NCI-H2081 (cell line): Measurements from ENCODE around the gene GKAP1.
"Not testable (repeated sequence)": the region's sequence is repeated elsewhere in the genome, so short reads cannot be mapped to it uniquely, and the experiment has no call there.

Experiments
- DNase-seq, 2 experiments: peaks; one replicate each; lab custom pipeline; 2025; lab: John Stamatoyannopoulos, UW

The GKAP1 gene

DNA sequence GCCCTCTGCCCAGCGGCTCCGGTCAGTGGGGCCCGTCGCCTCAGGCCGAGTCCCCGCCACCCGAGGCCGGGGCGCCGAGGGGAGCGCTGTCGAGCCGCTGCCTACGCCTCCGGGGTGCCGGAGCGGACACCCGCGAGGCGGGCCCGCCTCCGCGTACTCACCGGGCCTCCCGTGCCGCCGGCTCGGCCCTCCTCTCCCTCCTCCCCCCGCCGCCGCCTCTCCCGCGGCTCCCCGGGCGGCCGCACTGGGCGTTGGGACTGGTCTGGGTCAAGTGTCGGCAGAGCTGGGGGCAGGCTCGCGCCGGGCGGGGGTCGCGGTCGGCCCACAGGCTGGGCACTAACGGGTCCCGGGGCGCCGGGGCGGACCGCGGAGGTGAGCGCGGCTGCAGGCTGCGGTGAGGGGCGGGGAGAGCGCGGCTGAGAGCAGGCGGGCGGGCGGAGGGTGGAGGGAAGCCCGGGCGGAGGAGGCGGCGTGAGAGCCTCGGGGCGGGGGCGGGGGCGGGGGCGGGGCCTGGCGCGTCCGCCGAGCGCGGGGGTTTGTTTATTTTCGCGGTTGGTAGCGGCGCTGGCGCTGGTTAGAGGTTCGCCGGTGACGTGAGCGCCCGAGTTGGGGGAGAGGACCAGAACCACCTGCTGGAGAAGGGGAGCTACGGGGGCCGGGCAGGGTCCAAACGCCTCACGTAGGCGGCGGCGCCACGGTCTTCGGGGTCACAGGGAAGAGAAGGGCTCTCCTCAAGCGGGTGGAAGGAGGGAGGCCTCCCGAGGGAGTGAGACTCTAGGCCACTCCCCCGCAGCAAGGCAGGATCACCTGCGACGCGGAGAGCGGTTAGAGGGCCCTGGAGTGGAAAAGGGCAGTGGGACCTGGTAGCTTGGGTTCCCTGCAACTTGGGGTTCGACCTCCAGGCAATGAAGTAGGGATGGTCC lies at the start of gene GKAP1:
Gene GKAP1 (minus strand): TSS at position 414 of the 923 bp plus-strand sequence. CDS start 11,252 bp downstream, outside the sequence.
- DNase-seq = peak; percentile 71 to 74

DNA sequence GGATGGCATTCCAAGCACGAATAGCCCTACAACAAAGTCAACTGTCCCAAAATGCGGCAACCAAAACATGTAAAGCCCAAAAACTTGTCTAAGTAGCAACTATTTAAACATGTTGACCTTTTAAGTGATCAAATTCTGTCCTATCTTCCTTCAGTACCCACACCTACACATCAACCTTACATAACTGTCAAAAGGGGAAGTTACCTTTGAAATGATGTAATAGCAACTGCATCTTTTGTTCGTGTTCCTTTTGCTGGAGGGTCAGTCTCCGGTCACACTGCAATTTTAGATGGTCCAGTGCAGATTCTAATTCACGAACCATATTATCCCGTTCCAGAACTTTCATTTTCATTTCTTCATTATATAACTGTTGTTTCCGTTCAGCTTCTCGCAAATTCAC lies 32.3 kb upstream of the GKAP1 start:
- not testable (repeated sequence) for DNase-seq

DNA sequence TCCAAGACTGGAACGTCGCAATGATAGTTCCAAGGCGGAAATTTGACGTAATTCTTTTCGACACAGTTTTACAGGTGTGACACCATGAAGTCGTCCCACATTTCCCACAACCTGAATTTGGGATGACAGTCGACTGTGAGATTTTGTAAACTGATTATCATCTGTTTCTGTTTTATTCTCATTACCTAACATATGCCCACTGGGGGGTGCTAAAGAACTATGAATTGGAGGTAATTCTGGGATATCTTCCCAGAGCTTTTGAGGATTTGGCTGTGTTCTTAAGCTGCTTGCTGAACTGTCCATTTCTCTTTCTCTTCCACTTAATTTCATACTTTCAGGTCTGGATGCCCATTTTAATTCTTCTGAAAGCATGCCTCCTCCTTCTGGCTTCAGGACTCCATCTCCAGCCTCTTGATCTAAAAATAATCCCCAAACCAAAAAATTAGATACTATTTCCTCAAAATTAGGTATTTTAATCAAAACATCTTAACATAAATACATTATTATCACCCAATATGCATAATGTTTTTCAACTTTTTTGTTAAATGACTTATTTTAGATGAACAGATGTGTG lies 19.6 kb upstream of the GKAP1 start:
- DNase-seq = not testable (repeated sequence)

DNA sequence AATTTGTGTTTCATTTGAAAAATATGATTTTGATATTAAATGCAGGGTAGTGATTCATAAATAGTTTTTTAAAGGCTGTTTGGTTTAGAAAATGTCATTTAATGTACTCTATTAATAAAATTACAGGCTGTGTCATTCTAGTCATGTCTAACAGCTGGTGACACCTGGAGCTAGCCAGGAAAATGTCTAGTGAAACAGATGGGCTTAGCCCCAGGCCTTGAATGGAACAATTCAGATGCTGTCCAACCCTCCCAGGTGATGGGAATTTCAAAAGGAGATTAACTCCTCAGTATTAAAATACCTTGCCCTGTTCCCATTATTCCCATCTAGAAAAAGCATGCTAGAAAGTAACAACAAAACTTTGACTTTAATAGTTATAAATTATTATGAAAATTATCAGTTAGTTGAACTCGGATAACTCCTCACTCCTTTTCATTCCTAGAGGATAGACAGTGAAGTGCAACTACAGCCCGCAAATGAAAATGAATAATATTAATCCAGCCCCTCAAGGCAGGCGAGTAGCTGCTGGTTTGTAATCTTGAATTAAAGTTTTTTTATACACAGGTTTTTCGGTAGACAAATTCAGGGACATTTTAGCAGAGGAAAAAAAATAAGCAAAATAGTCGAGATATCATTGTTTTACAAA lies 13.0 kb upstream of the GKAP1 start:
- DNase-seq = peak; percentile 6 to 37

DNA sequence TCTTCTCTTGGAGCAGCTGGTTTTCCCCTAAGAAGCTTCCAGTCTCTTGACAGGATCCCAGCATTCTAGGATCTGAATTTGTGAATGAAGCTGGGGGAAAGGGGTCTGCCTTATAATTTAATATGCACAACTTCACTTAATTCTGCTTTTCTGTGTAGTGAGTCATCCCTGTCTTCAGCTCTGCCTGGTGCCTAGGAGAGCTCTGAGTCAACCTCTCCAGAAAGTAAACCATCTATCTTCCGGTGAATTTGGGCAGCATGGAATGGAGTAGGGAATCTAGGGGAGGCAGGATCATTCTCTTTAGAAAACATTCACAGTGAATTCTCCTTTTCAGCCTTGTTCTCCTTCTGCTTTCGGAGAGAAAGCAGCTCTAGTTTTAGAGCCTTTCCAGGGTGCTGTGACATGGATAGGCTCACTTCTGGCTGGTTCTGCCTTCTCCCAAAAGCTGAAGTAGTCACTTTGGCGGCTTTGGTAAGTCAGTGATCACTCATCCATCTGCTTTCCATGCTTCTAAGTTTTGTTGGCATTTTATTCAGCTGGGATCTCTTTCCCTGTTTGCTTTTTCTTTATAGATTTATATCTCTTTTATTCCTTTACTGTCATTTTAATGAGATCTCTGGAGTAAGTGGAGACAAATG lies 7.5 kb upstream of the GKAP1 start:
- not testable (repeated sequence) for DNase-seq

DNA sequence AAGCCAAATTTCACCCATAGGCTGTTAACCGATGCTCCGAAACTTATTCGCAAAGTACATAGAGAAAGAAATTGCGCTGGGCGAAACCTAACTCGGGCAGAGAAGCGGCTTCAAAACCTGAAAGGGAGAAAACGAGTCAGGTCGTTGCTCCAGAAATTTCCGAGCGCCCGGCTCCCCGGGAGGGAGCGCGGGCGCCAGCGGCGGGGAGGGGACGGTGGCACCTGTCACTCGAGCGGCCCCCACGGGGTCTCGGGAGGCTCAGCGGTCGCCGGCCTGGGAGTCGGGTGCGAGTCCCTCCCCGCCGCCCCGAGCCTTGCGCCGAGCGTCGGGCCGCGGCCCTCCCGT lies 586 bp downstream of the GKAP1 start:
- peak; percentile 15 to 35 for DNase-seq

DNA sequence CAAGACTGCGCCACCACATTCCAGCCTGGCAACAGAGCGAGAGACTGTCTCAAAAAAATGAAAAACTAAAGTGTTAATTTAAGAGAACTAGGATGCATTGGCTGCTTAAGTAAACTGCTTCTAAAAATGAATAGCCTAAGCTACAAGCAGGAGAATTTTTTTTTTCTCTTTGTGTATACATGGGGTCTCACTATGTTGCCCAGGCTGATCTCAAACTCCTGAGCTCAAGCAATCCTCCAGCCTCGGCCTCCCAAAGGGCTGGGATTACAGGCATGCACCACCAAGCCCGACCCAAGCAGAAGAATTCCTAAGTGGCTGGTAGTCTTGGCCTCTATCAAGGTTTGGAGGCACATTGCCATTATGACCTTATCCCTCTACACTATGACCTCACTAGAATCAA lies 2.4 kb downstream of the GKAP1 start:
- not testable (repeated sequence) for DNase-seq

DNA sequence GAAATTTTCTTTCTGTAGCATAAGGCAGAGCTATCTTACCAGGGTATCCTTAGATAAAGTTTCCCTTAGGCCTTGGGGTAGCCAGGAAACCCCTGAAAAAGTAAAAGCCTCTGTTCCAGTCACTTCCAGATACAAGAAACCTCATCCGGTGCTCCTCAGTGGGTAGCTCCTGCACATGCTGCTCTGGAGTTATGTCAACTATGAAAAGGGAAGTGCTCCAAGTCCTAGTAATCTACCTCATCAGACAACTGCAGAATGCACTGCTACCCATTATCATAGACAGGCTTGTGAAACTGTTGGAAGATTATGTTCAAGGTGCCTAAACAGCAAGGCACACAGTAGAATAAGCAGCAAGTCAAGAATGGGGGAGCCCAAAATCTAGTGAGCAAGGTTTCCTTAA lies 8.4 kb downstream of the GKAP1 start:
- DNase-seq = not testable (repeated sequence)

DNA sequence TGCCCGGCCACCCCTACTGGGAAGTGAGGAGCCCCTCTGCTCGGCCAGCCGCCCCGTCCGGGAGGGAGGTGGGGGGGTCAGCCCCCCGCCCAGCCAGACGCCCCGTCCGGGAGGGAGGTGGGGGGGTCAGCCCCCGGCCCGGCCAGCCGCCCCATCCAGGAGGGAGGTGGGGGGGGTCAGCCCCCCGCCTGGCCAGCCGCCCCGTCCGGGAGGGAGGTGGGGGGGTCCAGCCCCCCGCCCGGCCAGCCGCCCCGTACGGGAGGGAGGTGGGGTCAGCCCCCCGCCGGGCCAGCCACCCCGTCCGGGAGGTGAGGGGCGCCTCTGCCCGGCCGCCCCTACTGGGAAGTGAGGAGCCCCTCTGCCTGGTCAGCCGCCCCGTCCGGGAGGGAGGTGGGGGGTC lies 13.1 kb downstream of the GKAP1 start:
- not testable (repeated sequence) for DNase-seq

DNA sequence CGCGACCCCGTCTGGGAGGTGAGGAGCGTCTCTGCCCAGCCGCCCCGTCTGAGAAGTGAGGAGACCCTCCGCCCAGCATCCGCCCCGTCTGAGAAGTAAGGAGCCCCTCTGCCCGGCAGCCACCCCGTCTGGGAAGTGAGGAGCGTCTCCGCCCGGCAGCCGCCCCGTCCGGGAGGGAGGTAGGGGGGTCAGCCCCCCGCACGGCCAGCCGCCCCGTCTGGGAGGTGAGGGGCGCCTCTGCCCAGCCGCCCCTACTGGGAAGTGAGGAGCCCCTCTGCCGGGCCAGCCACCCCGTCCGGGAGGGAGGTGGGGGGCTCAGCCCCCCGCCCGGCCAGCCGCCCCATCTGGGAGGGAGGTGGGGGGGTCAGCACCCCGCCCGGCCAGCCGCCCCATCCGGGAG lies 13.6 kb downstream of the GKAP1 start:
- not testable (repeated sequence) for DNase-seq

DNA sequence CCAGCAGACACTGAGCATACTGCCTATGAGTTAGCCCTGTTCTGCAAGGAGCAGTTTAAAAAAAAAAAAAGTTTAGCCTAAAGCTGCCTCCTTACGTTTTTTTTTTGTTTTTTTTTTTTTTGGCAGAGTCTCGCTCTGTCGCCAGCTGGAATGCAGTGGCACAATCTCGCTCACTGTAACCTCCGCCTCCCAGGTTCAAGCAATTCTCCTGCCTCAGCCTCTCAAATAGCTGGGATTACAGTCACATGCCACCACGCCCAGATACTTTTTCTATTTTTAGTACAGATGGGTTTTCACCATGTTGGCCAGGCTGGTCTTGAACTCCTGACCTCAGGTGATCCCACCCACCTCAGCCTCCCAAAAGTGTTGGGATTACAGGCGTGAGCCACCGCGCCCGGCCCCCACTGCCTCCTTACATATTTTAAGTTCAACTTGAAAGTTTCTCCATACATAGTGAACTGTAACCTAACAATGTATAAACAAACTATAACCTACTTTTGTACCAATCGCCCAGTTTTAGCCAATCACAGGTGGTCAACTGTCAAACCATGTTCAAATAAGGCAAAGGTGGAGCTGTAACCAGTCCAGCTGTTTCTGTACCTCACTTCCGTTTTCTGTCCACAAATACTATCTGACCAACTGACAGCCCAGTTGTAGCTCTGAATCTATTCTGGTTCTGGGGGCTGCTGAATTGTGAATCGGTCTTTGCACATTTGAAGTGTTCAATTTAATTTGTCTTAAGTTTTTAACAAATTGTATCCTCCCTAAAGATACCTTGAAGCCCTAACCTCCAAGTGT lies 17.1 kb downstream of the GKAP1 start:
- DNase-seq = no peak

DNA sequence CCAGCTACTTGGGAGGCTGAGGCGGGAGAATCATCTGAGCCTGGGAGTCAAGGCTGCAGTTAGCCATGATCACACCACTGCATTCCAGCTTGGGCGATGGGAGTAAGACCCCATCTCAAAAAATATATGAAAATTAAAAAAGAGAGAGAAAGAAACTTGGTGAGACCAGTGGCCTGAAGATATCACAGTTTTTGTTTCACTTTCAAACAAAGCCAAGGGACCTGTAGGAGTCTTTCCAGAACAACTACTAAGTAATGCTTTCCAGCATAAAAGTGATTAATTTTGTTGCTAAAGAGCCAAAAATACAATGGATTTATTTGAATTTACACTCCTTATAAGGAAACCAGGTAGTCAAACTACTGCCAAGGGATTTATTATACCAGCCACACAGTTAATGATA lies 23.5 kb downstream of the GKAP1 start:
- DNase-seq = no peak

DNA sequence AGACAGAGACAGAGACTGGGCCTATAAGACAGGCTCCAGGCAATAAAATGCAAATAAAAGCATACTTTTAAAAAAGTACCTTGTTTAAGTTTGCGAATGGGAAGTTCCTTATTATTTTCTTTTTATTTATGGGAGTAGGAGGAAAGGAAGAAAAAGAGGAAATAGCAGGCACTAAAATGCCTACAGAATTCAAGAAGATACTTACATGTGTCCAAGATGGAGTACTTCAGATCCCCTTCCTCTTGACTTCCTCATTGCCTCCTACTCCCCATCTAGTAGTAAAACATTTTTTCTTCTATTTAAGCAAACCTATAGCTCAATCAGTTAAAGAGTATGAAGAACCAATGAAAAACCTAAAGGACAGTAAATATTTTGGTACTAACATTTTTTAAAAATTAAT lies 24.8 kb downstream of the GKAP1 start:
- no peak for DNase-seq

DNA sequence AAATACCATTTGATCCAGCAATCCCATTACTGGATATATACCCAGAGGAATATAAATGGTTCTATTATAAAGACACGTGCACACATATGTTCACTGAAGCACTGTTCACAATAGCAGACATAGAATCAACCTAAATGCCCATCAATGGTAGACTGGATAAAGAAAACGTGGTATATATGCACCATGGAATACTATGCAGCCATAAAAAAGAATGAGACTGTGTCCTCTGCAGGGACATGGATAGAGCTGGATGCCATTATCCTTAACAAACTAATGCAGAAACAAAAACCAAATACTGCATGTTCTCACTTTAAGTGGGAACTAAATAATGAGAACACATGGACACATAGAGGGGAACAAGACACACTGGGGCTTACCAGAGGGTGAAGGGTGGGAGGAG lies 39.4 kb downstream of the GKAP1 start:
- DNase-seq = no peak

DNA sequence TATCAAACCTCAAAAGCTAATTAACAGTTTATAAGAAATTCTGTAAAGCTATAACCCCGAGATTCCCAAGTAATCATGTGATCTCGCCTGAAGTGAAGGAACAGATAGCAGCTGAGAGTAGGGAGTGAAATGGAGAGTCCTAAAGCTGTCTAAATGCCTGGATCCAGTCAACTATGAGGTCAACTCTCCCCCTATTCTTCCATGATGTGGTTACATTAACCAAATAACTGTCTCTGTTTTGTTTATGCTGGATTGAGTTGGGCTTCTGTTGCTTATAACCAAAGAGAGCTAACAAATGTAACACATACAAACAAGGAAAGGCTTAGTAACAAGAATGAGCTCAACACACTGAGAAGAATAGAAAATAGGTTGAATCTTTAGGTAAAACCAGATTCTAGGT lies 41.6 kb downstream of the GKAP1 start:
- DNase-seq = no peak

DNA sequence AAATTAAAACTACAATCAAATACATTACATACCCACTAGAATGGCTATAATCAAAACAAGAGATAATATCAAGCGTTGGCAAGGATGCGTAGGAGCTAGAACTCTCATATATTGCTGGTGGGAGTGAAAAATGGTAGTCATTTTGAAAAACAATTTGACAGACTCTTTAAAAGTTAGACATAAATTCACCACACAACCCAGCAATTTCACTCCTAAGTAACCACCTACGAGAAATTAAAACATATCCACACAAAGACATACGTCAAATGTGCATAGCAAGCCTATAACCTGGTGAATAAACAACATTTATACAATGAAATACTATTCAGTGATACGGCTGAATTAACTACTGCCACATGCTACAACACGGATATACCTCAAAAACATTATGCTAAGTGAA lies 44.7 kb downstream of the GKAP1 start:
- DNase-seq = no peak

DNA sequence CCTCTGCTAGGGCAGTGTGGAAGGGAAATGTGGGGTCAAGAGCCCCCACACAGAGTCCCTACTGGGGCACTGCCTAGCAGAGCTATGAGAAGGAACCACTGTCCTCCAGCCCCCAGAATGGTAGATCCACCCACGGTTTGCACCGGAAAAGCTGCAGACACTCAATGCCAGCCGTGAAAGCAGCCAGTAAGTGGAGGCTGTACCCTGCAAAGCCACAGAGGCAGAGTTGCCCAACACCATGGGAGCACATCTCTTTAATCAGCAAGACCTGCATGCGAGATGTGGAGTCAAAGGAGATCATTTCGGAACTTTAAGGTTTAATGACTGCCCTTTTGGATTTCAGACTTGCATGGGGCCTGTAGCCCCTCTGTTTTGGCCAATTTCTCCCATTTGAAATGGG lies 52.2 kb downstream of the GKAP1 start:
- no peak for DNase-seq

DNA sequence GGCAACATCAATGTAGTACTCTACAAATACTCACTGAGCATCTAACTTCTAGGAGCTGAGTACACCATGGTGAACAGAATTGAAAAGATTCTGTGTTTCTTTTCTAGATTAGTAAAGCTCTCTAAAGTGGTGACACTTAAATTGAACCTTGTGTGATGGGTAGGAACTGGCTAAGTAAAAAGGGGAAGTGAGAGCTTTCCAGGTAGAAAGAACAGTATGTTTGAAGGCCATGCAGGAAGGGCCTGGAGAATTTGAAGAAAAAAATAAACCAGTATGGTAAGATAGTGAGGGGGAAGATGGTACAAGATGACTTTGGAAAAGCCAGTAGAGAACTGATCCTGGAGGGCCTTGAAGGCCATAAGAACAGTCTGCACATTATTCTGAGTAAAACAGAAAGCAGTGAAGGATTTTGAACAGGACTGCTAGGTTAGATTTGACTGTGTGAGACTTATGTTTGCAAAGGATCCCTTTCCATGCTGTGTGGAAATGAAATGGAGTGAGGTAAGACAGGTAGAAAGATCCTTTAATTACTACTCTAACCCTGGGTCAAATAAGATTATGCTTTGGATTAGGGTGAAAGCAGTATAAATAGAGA lies 63.1 kb downstream of the GKAP1 start:
- DNase-seq = no peak

DNA sequence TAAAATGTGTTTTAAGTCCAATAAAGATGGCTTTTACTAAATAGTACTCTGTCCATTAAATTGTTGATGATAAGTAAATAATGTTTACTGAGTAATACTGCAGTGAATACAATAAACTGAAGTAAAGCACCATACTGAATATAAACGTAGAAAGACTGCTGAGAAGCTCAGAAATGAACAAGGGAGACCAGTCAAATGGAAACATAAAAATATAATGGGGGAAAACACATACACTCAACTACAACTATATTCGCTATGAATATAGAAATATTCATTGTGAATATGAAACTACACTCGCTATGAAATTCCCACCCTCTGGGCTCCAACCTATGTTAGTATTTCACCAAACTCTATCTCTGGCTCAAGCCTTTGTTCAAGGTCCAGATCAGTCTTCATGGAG lies 67.9 kb downstream of the GKAP1 start:
- no peak for DNase-seq

DNA sequence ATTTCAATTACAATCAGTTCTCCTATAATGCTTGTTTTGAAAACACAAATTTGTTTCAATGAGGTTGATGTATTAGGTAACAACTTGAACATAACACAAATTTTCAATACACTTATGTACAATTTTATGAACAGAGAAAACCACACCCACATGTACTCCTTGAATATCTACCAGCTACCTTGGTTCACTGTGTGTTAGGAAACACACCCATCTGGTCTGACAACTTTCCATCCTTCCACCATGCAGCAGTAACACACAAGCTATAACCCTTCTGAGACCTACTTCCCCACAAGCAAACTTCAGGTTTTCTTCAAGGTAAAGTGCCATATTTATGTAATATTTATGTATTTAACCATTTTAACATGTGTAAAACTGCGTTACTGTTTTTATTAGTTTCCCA lies 73.4 kb downstream of the GKAP1 start:
- no peak for DNase-seq

DNA sequence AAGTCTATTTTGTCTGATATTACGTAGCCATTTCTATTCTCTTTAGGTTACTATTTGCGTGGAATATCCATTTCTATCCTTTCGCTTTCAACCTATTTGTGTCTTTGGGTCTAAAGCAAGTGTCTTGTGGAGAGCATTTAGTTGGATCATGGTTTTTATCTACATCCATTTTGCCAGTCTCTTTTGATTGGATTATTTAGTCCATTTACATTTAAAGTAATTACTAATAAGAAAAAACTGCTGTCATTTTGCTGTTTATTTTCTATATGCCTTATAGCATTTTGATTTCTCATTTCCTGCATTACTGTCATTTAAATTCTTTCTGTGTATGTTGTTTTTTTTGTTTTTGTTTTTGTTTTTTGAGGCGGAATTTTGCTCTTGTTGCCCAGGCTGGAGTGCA lies 83.8 kb downstream of the GKAP1 start:
- no peak for DNase-seq
